NCI-H128 (cell line): ENCODE results near the gene REM2.
"Not testable (repeated sequence)": the region's sequence is repeated elsewhere in the genome, so short reads cannot be mapped to it uniquely, and the experiment has no call there.

Experiments
- DNase-seq: peaks from one replicate; lab custom pipeline; 2025; ENCODE audit not compliant: unreplicated experiment; lab: John Stamatoyannopoulos, UW

REM2 gene

DNA sequence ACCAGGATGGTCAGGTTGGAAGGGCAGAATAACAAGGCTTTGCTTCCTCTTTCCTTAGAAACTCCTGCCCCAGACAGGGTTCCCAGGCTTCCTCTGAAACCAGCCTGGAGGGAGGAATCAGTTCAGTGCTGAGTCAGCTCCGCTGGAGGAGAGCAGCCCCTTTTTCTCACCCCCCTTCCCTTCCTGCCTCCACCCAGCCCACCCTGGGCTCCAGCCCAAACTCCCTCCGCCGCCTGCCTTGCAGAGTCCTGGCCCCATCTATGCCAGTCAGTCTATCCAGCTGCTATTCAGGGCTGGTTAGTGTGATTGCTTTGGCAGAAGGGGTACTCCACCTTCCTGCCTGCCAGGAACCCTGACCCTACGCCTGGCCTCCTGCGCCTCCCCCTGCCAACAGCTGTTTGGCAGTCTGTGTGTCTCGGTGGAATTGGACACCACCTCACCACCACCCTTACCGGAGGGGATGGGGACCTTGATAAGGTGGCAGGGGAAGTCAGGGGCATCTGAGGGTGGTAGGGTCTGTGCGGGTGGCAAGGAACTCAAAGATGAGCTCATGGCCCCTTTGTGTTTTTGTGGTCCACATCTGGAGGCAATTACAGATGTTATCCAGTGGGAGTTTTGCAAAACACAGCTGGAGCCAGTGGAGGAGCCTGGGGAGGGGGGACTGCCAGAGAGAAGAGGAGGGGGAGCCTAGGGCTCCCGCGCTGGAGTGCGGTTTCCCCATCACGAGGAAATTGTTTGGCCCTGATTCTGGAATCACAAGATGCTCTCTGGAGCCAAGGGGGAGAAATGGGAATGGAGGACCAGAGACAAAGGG is 34.5 kb upstream of the REM2 start:
- DNase-seq = no peak

DNA sequence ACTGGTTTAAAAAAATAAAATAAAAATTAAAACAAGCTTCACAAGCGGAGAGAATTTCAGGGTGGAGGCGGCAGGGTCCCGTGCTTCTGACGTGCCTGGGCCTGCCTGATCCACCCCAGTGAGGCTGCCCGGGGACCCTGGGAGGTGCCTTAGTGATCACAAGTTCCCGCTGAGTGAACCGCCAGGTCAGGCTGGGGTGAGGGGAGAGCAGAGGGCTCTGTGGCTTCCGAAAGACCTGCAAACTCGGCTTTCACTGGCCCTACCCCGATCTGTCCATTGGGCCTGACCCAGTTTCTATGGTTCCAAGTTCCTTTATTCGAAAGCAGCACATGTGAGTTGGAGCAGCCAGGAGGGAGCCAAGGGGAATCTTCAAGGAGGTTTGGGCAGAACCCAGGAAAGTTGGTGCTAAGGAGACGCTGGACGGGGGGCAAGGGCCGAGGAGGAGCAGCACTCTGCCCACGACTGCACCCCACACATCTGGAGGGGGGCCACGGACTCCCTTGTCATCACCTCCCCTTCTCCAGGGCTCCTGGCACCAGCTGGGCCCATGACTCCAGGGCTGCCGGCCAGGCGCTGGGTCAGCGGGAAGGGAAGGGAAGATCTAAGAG is 33.7 kb upstream of the REM2 start:
- DNase-seq = no peak

DNA sequence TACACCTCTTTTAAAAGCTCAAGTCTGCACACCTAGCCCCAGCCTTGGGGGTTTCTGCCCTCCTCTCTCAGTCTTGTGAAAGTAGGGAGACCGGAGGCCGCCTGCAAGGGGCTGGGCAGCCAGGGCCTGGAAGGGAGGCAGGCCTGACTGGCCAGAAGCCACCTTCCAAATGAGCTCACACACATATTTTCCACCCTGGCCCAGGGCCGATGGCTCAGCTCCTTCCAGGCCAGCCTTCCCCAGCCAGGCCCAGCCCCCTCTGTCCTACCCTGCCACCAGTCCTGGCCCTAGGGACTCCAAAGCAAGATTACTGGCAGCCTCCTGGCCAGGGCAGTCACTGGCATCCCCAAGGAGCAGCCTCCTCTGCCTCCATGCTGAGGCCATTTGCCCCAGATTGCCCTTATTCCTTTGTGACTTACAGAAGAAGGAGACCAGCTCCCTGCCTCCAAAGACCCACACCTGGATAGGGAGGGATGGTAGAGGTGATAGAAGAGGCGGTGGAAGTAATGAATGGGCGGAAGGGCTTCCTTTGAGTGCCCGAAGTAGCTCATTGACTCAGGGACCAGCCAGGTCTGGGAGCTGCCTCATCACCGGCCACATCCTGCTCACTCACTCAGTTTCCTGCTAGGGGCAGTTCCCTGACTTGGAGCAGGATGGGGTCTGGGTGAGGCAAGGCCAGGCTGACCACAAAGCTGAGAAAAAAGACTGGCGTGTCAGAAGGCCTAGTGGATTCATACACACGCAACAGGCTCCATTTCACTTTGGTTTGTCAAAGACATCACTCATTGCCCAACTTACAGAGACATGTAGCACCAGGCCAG is 31.9 kb upstream of the REM2 start:
- no peak for DNase-seq

DNA sequence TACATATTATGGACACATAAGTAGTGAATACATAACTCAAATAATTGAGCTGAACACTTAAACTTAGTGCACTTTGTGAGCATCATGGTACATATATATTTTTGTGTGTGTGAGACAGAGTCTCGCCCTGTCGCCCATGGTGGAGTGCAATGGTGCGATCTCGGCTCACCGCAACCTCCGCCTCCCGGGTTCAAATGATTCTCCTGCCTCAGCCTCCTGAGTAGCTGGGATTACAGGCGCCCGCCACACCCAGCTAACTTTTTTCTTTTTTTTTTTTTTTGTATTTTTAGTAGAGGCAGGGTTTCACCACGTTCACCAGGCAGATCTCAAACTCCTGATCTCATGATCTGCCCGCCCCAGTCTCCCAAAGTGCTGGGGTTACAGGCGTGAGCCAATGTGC is 30.8 kb upstream of the REM2 start:
- not testable (repeated sequence) for DNase-seq

DNA sequence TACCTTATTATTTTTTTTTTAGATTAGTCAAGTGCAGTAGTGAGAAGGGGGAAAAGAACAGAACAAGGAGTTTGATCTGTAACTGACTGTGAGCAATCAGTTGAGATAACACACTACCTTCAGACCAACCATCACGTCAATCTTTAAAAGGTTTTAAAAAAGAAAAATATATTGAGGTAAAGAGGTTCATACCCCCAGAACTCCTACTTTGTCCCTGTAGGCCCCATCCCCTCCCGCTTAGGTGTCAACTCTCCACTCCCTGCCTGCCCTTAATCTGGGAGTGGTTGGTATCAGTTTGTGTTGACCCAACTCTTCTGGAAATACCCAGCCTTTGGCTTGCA is 30.5 kb upstream of the REM2 start:
- no peak for DNase-seq

DNA sequence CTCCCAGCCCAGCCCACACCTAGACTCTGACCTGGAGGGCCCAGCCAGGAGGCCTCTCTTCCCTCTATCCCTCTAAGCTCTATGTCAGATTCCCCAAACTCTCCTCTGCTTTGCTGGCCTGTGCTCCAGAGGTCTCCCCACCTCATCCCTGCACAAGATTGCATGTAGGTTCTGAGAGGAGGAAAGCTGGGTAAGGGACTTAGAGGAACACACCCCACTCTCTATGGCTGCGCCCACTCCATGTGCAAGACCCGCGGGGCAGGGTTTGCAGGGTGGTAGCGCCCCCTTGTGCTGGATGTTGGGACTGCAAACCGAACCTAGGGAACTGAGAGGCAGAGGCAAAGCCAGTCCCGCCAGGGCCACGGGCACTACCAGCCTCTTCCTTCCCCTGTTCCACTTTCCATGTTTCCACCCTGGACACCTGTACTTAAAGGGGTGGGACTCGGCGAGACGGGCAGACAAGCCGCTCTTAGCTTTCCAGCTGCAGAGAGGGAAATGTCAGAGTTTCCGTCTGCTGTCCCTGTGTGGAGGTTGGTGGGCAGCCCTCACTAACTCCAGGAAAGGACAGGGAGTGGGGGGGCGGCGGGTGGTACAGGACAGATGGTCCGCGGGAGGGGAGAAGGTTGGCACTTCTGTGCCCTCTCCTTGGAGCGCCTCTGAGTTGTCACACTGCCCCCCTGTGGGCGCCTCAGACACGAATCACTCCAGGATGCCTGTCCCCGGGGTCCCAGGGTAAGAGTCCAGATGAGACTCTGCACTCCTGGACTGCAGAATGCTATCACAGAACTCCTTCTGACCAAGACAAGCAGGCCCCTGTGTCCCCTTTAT is 29.9 kb upstream of the REM2 start:
- DNase-seq = peak; percentile 31

DNA sequence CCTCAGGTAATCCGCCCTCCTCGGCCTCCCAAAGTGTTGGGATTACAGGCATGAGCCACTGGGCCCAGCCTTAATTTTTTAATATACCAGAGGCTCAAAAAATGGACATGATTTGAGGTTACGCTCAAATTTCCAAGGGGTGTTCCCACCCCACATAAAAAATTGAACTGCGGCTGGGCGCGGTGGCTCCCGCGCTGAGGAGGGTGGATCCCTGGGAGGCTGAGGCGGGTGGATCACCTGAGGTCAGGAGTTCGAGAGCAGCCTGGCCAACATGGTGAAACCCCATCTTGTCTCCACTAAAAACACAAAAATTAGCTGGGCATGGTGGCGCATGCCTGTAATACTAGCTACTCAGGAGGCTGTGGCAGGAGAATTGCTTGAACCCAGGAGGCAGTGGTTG is 28.7 kb upstream of the REM2 start:
- DNase-seq = not testable (repeated sequence)

DNA sequence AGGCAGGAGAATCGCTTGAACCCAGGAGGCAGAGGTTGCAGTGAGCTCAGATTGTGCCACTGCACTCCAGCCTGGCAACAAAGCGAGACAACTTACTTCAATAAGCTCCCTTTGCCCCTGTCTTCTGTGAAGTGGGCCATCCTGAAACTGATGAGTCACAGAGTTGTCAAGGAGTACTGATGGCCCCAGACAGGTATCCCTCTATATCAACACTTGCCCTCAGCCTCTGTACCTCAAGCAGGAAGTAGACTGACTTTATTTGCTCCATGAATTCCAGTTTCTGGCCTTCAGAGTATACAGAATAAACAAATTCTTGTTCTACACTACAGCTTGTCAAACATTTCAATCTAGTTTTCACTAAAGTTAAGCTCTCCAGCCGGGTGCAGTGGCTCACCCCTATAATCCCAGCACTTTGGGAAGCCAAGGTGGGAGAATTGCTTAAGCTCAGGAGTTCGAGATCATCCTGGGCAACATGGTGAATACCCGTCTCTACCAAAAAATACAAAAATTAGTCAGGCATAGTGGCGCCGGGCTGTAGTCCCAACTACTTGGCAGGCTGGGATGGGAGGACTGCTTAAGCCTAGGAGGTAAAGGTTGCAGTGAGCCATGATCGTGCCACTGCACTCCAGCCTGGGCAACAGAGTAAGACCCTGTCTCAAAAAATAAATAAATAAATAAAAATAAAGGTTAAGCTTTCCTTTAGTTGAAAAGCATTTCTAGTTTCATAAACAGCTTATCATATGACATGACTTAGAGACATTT is 27.9 kb upstream of the REM2 start:
- DNase-seq = no peak

DNA sequence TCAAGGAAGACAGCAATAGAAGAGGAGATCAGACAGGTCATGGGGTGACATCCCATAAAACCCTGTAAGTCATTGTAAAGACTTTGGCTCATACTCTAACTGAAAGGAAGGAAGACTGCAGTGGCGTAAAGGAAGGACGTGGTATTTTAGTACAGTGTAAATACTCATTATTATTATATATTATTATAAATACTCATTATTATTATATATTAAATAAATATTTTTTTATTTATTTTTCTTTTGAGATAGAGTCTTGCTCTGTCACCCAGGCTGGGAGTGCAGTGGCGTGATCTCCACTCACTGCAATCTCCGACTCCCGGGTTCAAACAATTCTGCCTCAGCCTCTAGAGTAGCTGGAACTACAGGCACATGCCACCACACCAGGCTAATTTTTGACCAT is 26.6 kb upstream of the REM2 start:
- DNase-seq = no peak

DNA sequence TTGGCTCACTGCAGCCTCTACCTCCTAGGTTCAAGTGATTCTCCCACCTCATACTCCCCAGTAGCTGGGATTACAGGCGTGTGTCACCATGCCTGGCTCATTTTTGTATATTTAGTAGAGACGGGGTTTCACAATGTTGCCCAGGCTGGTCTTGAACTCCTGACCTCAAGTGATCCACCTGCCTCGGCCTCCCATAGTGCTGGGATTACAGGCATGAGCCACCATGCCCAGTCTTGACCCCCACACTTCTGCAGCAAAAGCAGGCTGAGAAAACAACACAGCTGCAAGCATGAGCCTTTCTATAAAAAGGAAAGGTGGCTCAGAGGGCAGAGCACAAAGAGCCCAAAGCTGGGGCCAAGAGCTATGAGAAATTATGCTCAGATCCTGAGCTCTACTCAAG is 22.6 kb upstream of the REM2 start:
- not testable (repeated sequence) for DNase-seq

DNA sequence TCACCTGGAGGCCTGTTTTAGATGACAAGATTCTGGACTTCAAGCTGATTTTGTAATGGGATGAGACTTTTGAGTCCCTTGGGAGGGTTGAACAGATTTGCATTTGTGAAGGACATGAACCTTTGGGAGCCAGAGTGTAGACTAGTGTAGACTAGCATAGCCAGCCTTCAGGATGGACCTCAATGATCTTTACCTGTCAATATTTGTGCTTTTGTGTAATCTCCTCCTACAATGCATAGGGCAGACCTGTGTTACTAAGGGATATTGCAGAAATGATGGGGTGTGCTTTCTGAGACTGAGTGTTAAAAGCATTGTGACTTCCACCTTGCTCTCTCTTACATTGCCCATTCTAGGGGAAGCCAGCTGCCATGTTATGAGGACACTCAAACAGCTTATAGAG is 21.4 kb upstream of the REM2 start:
- DNase-seq = no peak

DNA sequence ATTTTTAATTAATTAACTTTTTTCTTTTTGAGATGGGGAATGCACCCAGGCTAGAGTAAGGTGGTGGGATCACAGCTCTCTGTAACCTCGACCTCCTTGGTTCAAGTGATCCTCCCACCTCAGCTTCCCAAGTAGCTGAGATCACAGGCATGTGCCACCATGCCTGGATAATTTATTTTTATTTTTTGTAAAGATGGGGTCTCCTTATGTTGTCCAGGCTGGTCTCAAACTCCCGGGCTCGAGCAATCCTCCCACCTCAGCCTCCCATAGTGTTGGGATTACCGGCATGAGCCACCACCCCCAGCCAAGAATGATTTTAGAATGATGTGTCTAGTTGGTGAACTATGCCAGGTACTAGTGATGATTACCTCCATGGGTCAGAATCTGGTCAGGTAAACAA is 18.0 kb upstream of the REM2 start:
- no peak for DNase-seq

DNA sequence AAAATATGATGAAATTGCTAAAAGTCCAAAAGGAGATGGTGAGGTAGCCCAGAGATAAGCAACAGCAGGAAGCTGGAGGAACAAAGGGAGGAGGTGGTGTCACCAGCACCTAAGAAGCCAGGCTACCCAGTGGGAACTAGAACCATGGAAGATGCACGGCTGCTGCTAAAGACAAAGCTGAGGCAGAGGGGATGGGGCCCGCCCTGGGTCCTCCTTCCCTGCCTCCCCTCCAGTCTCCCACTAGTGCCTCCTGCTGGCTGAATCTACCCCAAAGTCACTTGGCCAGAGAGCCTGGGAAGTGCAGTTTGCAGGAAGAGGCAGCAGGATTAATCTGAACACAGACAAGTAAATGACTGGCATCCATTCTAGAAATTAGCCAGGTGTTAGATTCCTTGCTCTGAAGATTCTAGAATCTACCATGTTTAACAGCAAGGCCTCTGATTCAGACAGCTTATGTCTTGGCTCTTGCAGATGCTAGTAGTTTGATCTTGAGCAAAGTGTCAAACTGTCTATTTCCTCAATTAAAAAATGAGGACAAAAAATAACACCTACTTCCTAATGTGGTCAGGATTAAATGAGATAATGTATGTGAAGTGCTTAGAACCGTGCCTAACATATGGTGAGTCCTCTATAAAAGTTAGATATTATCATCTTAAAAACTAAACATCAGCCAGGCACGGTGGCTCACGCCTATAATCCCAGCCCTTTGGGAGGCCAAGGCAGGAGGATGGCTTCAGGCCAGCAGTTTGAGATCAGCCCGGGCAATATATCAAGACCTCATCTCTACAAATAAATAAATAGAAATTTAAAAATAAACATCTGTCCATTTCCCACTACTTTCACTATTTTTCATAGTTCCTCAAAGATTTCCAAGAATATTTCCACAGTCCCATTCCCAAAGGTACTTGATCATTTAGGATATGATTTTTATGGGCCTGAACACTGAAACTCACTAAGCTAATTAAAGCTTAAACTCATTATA is 17.3 kb upstream of the REM2 start:
- DNase-seq = no peak

DNA sequence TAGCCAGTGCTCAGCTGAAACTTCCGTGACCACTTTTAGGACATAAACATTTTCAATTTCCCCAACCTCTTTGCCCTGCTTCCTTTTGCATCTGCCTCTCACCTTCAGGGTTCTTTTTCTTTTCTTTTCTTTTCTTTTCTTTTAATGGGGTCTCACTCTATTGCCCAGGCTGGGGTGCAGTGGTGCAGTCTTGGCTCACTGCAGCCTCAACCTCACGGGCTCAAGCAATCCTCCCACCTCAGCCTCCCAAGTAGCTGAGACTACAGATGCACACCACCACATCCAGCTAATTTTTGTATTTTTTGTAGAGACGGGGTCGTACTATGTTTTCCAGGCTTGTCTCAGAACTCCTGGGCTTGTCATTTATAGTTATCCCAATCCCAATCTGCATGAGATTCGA is 16.1 kb upstream of the REM2 start:
- DNase-seq = no peak

DNA sequence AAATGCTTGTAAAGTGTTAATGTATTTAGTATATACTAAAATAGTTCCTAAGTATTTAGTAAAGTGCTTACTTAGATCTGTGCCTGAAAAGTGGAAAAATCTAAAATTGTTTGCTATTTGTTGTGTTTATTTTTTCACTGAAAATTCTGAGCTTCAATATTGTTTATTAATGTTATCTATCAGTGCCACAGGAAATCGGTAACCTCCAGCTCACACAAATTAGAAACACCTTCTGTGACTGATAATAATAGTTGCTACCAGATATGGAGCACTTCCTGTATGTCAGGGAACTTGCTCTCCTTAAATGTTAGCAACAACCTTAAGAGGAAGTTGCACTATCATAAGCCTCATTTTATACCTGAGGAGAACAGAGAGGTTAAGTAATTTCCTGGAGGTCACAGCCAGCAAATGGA is 12.2 kb upstream of the REM2 start:
- no peak for DNase-seq

DNA sequence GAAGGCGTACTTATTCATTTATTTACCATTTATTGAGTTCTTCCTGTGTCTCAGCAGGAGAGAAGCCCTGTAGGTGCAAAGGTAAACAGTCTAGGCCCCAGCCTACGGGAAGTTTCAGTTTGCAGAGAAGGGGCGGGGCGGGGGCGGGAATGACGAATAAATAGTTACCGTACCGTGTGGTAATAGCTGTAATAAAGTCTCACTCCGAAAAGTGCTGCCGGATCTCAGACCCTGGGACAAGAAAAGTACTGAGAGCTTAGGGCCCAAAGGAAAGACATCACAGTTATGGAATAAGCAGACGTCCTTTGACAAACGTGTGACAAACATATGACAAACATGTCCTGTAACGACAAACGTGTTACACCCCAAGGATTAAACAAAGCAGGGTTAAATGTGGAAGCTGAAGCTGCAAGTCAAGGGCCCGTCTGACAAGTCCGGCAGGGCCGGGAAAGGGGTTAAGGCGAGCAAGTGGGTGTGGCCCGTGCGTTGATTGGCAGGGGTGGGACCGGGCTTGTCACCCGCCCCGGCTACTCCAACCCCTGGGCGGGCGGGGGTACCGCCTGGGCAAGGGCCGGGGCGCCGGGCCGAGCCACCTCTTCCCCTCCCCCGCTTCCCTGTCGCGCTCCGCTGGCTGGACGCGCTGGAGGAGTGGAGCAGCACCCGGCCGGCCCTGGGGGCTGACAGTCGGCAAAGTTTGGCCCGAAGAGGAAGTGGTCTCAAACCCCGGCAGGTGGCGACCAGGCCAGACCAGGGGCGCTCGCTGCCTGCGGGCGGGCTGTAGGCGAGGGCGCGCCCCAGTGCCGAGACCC is 11.6 kb upstream of the REM2 start, which contains the start of gene LRP10:
Gene LRP10, plus strand, starts transcription at position 517 of the 809 bp plus-strand sequence. CDS start 564 bp downstream, outside the sequence.
- peak; percentile 20 for DNase-seq

DNA sequence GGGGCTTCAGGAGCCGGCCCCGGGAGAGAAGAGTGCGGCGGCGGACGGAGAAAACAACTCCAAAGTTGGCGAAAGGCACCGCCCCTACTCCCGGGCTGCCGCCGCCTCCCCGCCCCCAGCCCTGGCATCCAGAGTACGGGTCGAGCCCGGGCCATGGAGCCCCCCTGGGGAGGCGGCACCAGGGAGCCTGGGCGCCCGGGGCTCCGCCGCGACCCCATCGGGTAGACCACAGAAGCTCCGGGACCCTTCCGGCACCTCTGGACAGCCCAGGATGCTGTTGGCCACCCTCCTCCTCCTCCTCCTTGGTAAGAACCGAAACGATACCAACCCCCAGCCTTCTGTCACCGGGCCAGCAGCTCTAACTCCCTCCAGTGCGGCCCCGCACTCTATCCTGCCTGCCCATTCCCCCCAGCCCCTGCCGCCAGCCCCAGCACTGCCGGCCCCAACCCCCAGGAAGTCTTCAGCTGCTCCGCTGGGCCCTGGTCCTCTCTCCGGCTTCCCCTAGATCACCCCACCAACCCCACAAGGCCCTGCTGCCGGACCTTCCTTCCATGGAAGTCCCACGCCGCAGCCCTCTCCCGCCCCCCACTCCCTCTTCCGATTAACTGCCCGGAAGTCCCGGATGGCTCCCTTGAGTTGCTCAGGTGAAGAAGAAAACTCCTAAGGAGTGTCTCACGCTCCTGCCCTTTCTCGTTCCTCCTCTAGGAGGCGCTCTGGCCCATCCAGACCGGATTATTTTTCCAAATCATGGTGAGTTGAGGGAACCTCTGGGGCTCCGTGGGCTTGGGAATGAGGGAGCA is 10.8 kb upstream of the REM2 start:
- peak; percentile 80 for DNase-seq
